ENCODE data around the gene RRBP1. TPM values are rescaled to one million over a fixed set of nuclear protein-coding genes. Genes with fewer than 3 reads are reported as not detected.
A peak's percentile ranks its signal among the peaks of the same experiment; 100 is the strongest.
"Not testable (repeated sequence)": the region's sequence is repeated elsewhere in the genome, so short reads cannot be mapped to it uniquely, and the experiment has no call there.

Gene RRBP1
- total RNA-seq, 1 donor from 2014 or later: 459 TPM

DNA sequence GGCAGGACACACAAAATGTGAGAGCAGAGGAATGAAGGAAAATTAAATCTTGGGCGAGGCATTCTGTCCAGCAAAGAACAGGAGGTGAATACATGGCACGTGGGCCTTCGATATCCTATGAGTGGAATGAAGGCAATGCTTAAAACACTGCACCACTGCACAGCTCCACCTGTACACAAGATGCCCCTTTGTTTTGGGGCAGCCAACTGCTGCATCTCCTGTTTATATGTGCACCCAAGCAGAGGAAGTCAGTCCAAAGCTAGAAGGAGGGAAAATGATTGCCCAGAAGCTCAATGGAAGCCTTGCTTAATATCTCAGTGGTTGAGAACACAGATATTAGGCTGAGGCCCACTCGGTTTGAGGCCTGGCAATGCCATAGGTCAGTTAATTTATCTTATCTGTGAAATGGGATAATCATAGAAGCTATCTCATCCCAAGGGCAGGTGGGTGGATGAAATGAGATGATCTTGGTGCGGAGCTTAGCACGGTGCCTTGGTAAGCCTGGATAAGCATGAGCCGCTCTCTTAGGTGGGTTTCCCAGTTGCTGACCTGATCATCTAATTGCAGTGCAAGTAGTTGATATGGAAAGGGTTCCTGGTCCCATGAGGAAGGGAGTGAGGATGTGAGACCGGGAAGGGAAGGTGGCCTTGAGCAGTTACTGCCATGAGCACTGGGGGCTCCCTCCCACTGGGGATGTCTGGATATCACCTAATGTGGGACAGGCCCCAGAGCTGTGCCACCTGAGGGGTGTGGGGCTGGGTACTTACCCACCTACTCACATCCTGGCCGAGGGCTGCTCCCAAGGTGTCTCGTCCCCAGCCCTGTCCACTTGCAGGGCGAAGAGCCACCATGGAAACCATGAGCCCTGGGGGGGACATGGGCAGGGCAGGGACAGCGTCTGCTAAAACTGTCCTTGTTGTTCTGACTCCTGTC, 27.6 kb upstream of the RRBP1 start:
- Mint-ChIP-seq H3K27ac (ENCODE audit: unreplicated experiment) (no peak overlapping the region), H3K36me3 (ENCODE audit: low read depth) (no peaks in the 10 kb centered on the region), H3K27me3 (ENCODE audit: low read depth) (no peaks in the 10 kb centered on the region), H3K4me3 (ENCODE audit: unreplicated experiment) (no peak overlapping the region), H3K4me1 (ENCODE audit: low read depth) (peaks cover 25% of the 10 kb centered on the region), H3K9me3 (ENCODE audit: low read depth) (no peaks in the 10 kb centered on the region)
- DNase-seq (ENCODE audit: low spot score): peak; percentile 63
- TF ChIP-seq, protein P1, sequence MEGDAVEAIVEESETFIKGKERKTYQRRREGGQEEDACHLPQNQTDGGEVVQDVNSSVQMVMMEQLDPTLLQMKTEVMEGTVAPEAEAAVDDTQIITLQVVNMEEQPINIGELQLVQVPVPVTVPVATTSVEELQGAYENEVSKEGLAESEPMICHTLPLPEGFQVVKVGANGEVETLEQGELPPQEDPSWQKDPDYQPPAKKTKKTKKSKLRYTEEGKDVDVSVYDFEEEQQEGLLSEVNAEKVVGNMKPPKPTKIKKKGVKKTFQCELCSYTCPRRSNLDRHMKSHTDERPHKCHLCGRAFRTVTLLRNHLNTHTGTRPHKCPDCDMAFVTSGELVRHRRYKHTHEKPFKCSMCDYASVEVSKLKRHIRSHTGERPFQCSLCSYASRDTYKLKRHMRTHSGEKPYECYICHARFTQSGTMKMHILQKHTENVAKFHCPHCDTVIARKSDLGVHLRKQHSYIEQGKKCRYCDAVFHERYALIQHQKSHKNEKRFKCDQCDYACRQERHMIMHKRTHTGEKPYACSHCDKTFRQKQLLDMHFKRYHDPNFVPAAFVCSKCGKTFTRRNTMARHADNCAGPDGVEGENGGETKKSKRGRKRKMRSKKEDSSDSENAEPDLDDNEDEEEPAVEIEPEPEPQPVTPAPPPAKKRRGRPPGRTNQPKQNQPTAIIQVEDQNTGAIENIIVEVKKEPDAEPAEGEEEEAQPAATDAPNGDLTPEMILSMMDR (IDR thresholded peaks at IDR 0.05): no peak

DNA sequence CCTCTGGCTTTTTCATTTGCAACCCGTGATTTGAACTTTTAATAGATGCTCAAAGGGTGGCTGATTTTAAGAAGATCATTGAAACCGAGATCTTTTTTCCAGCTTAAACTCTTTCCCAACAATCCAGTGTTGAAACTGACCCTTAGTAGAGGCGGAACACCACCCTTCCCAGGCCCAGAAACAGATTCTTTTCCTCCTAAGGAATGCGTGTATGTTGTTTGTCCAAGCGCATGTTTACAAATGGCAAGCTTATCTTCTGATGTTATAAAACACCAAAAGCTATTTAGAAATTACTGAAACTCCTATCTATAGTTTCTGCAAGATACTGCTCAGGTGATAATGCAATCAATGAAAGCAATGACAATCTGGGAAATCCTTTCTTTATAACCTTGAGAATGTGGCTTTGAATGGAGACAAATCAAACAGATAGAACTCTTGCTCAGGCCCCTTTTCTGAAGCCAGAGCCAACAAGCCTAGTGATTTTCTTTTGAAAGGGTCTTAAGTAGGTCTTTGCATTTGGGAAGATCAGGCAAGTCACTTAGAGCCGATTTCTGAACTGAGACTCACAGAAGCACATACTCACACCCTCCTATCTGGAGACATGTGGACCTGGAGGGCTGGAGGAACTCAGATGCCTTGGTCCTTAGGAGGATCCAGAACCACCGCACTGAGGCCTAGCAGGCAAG, 26.8 kb upstream of the RRBP1 start:
- Mint-ChIP-seq H3K27me3 (ENCODE audit: low read depth) (no peaks in the 10 kb centered on the region), H3K4me1 (ENCODE audit: low read depth) (peaks cover 18% of the 10 kb centered on the region), H3K27ac (ENCODE audit: unreplicated experiment) (no peak overlapping the region), H3K9me3 (ENCODE audit: low read depth) (no peaks in the 10 kb centered on the region), H3K36me3 (ENCODE audit: low read depth) (no peaks in the 10 kb centered on the region), H3K4me3 (ENCODE audit: unreplicated experiment) (no peak overlapping the region)
- TF ChIP-seq, protein P1 (IDR thresholded peaks at IDR 0.05): no peak
- DNase-seq (ENCODE audit: low spot score): peak; percentile 43

DNA sequence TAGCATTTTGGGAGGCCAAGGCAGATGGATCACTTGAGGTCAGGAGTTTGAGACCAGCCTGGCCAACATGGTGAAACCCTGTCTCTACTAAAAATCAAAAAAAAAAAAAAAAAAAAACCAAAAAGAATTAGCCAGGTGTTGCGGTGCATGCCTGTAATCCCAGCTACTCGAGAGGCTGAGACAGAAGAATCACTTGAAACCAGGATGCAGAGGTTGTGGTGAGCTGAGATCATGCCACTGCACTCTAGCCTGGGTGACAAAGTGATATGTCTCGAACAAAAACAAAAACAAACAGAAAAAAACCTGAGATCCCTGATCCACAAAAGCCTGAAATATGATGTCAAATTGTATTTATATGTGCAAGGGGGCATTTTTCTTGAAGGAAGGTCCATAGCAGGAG, 25.9 kb upstream of the RRBP1 start:
- not testable (repeated sequence) for H3K4me3 Mint-ChIP-seq (ENCODE audit: unreplicated experiment); H3K36me3 Mint-ChIP-seq (ENCODE audit: low read depth); H3K27me3 Mint-ChIP-seq (ENCODE audit: low read depth); DNase-seq (ENCODE audit: low spot score); H3K9me3 Mint-ChIP-seq (ENCODE audit: low read depth); H3K27ac Mint-ChIP-seq (ENCODE audit: unreplicated experiment)
- peaks cover 14% of the 10 kb centered on the region for H3K4me1 Mint-ChIP-seq (ENCODE audit: low read depth)

DNA sequence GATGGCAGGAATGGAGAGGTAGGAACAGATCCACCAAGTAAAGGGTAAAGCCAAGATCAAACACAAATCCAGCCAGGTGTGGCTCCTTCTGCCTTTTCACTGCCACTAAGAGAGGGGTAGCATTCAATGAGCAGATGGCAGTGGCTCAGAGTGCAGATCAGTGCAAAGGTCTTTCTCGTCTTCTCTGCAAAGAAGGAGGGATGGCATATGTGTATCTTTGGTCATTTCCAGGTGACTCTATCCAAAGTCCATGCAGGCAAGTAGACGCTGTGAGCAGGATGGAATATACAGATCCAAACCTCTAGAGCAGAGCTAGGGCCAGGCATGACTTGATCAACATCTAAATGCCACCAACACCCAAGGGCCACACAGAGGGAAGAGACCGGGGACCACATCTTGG, 24.6 kb upstream of the RRBP1 start:
- DNase-seq (ENCODE audit: low spot score): no peak
- Mint-ChIP-seq H3K9me3 (ENCODE audit: low read depth) (no peaks in the 10 kb centered on the region), H3K4me3 (ENCODE audit: unreplicated experiment) (no peak overlapping the region), H3K4me1 (ENCODE audit: low read depth) (peaks cover 12% of the 10 kb centered on the region), H3K36me3 (ENCODE audit: low read depth) (no peaks in the 10 kb centered on the region), H3K27me3 (ENCODE audit: low read depth) (no peaks in the 10 kb centered on the region), H3K27ac (ENCODE audit: unreplicated experiment) (no peak overlapping the region)
- TF ChIP-seq, protein P1 (IDR thresholded peaks at IDR 0.05): no peak

DNA sequence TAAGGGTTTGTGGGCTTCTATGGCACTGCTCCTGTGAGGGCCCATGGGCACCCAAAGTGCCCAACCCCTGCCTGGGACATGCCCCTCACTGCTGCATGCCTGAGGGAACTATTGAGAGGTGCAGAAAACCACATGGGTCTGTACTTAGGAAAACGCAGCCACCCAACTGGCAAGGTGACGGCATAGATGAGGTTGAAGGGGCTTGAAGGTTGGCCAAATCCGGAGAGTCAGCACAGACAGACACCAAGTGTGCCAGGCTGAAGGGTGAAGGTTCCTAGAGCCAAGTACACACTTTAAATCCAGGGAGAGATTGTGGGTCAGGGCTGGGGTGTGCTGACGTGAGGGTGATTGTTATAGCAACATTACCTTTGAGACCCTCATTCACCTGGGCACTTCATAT, 23.9 kb upstream of the RRBP1 start:
- H3K27me3 Mint-ChIP-seq (ENCODE audit: low read depth): no peaks in the 10 kb centered on the region
- DNase-seq (ENCODE audit: low spot score): peak; percentile 29
- TF ChIP-seq, protein P1 (IDR thresholded peaks at IDR 0.05): no peak
- no peaks in the 10 kb centered on the region for H3K36me3 Mint-ChIP-seq (ENCODE audit: low read depth)
- H3K9me3 Mint-ChIP-seq (ENCODE audit: low read depth): no peaks in the 10 kb centered on the region
- H3K4me3 Mint-ChIP-seq (ENCODE audit: unreplicated experiment): no peak overlapping the region
- peaks cover 7% of the 10 kb centered on the region for H3K4me1 Mint-ChIP-seq (ENCODE audit: low read depth)
- no peak overlapping the region for H3K27ac Mint-ChIP-seq (ENCODE audit: unreplicated experiment)
